Inflammatory macrophage treated with lipopolysaccharide for 4 hours (primary cell): ENCODE measurements around the gene TUBA3D.
"Not testable (repeated sequence)": the region's sequence is repeated elsewhere in the genome, so short reads cannot be mapped to it uniquely, and the experiment has no call there.

ENCODE experiments used
- DNase-seq: peaks from one replicate; pipeline ENCODE4 v3.0.0-alpha.2; 2020

The TUBA3D gene

GRCh38 chr2:131516011-131516410 is 40.1 kb downstream of the TUBA3D start:
- no peak for DNase-seq

DNA sequence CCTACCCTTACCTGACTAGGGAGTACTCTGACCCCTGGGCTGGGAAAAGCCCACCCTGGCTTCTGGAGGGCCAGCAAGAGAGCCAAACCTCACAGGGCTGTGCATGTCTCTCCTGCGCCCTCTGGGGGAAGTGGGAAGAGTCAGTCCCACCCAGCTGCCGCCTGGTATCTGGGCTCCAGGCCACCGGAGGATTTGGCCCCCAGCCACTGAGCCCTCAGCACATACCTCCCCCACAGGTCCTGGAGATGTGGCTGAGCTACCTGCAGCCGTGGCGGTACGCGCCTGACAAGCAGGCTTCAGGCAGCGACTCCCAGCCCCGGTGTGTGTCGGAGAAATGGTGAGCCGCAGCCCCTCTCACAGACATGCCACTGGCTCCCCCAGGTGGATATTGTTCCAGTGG is 40.7 kb downstream of the TUBA3D start:
- DNase-seq = not testable (repeated sequence)

DNA sequence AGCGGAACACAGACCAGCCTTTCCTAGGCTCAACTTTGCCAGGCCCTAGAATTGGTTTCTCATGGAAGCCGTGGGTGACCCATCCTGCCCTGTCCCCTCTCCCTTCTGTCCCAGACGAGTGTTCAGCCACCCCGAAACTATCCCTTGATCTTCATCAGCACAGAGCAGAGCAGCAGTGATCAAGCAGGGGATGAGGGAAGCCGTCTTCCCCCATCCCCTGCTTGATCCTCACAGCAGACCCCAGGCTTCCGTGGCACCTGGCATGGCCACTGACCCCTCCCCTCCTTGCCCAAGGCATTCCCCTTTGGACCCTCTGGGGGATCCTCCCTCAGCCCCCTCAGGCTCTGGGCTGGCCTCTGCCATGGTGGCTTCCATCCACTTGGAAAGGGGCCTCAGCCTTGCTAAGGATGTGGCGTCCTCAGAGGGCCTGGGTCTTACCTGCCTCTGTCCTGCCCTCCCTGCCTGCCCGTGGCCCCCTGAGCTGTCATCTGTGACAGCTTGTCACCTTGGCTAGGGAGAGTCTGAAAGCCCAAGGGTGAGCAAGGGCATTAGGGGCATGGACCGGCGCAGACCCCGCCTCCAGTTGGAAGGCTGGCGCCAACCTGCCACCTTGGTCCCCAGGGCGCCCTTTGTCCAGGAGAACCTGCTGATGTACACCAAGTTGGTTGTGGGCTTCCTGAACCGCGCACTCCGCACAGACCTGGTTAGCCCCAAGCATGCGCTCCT is 41.4 kb downstream of the TUBA3D start:
- DNase-seq = no peak

GRCh38 chr2:131517856-131518255 is 41.9 kb downstream of the TUBA3D start:
- not testable (repeated sequence) for DNase-seq

- DNase-seq = not testable (repeated sequence)
These were observed 42.6 kb downstream of the TUBA3D start for GRCh38 chr2:131518531-131518930.

DNA sequence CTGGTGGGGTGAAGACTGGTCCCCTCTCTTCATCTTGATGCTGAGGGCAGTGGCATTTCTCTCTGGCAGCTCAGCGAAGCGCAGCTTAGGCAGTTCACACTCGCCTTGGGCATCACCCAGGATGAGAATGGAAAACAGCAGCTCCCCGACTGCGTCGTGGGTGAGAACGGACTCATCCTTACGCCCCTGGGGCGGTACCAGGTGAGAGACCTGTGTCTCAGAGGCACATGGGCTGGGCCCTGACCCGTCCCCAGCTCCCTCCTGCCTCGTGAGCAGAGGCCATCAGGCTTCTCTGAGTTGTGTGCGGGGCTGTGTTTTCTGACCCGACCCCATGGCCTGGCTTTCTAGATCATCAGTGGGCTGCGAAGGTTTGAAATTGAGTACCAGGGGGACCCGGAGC is 43.5 kb downstream of the TUBA3D start:
- no peak for DNase-seq

DNA sequence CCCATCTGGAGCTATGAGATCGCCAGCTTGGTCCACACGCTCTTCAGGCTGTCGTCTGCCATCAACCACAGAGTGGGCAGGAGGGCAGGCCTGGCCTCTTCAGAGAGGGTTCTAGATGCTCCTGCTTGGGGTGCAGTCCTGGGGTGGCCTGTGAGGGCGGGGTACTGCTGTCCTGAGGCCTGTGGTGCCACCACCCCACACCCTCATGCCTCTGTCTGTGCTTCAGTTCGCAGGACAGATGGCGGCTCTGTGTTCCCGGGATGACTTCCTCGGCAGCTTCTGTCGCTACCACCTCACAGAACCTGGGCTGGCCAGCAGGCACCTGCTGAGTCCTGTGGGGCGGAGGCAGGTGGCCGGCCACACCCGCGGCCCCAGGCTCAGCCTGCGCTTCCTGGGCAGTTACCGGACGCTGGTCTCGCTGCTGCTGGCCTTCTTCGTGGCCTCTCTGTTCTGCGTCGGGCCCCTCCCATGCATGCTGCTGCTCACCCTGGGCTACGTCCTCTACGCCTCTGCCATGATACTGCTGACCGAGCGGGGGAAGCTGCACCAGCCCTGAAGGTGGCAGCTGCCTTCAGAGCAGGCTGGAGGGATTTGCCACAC is 44.1 kb downstream of the TUBA3D start:
- DNase-seq = not testable (repeated sequence)

- DNase-seq = no peak
These were observed 44.6 kb downstream of the TUBA3D start for GRCh38 chr2:131520526-131520925.

GRCh38 chr2:131521524-131521923 is 45.6 kb downstream of the TUBA3D start:
- DNase-seq = not testable (repeated sequence)

DNA sequence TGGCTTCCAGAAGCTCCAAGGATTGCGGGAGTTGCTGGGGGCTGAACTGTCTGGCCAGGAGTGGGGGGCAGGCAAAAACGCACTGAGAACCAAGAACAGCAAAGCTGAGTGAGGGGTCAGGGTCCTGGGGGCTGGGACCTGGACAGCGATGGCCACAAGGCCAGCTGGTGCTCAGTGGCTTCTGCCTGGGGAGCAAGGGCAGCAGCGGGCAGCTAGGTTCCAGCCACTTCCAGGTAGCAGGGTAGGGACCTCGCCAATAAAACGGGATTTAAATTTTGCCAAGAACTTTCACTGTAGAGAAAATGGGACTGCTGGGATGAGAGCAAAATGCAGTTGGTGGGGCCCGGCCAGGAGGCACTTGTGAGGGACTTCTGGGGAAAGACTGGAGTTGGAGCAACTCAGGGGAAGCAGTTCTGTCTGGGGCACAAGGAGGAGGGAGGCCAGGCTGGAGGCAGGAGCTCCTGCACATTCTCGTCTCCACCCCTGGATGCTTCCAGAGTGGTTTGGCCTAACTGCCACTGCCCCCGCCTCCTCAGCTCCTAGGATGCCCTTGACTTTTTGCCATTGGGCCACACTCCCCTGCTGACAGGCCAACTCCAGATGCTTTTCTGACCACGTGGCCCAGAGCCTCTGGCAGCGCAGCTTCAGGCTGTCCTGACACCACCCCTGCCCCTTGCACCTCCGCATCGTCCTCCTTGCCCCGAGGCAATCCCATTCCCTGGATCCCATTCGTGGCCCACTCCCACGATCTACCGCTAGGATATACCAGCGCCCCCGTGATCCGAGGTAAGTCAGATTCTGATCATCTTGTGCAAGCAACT is 46.3 kb downstream of the TUBA3D start:
- no peak for DNase-seq

- DNase-seq = not testable (repeated sequence)
These were observed 49.3 kb downstream of the TUBA3D start for GRCh38 chr2:131525256-131525655.

DNA sequence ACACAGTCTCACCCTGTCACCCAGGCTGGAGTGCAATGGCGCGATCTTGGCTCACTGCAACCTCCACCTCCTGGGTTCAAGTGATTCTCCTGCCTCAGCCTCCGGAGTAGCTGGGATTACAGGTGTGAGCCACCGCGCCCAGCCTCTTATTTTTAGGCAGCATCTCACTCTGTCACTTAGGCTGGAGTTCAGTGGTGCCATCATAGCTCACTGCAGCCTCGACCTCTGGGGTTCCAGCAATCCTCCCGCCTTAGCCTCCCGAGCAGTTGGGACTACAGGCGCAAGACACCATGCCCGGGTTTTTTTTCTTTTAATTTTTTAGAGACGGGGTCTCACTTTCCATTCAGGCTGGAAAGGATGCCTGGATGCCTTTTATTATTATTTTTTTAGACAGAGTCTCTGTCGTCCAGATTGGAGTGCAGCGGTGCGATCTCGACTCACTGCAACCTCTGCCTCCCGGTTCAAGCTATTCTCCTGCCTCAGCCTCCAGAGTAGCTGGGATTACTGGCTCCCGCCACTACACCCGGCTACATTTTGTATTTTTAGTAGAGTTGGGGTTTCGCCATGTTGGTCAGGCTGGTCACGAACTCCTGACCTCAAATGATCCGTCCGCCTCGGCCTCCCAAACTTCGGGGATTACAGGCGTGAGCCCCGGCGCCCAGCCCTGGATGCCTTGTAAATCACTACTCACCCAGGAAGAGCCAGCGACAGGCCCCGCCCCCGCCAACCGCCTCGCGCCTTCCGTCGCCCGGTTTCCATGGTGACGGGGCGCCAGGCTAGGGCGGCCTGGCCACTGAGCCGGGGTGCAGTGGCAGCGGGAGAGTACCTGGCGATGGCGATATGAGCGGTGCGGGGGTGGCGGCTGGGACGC is 51.4 kb downstream of the TUBA3D start, which contains the start of gene CCDC74A:
TSS of gene CCDC74A (plus strand) at position 758 of the 871 bp plus-strand sequence. CDS start at position 841, 83 bp downstream.
- DNase-seq = peak; percentile 56

DNA sequence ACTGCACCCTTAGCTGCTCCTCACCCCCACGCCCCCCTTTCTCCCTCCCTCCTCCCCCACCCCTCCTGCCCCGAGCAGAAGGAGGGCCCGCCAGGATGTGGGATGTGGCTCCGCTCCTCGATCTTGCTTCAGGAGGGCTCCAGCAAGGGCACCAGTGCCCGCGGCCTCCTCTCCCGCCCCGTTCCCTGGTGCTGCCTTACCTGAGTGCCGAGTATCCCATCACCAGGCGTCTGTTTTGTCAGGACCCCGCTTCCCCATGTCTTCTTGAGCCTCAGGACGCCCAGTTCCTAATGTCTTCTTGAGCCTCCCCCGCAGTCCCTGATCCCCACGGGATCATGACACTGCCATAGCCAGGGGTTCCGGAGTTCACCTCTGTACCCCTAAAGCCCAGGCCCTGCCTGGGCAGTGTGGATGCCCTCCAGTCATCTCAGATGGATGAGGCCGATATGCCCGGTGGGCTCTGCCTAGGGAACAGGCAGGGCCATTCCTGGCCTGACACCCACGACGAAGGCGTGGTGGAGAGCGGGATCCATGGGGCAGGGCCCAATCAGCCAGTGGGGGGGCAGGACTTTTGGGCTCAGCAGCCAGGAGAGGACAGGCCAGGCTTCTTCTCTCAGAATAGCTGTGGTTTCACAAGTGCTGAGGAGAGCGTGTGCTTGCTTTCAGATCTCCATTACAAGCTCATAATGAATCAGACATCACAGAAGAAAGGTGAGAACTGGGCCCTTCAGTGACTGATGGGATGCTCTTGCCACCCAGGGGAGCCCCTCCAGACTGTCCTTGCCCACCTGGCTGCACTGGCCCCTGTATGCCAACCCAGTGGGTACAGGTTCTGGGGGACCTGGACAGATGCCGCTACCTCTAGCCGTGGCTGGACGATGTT is 53.3 kb downstream of the TUBA3D start:
- not testable (repeated sequence) for DNase-seq

GRCh38 chr2:131529864-131530445 is 54.0 kb downstream of the TUBA3D start:
- DNase-seq = not testable (repeated sequence)

- DNase-seq = not testable (repeated sequence)
These were observed 54.9 kb downstream of the TUBA3D start for GRCh38 chr2:131530626-131531344.

DNA sequence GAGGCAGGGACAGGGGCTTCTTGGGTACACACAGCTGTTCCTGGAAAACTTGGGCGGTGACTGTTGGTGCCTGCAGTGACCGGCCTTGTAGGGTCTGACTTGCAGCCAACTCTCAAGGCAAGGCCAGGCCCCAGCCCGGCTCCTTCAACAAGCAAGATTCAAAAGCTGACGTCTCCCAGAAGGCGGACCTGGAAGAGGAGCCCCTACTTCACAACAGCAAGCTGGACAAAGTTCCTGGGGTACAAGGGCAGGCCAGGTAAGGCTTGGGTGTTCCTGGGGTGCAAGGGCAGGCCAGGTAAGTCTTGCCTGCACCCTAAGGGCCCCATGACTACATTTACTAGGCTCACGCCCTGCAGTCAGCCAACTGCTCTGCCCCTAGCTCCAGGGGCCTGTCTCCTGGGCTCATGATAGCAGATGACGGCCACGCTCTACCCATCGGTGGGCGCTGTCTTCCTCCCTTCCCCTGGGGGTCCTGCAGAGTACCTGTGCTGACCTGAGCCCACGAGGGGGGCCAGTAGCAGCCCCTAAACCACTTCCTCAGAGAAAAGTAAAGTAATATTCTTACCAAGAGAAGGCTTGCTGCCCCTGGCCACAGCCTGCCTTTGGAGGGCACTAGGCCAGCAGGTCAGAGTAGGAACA is 55.7 kb downstream of the TUBA3D start:
- not testable (repeated sequence) for DNase-seq
